ENCODE measurements around the gene AP1M2. TPM values are rescaled to one million over a fixed set of nuclear protein-coding genes. Genes with fewer than 3 reads are reported as not detected.

The AP1M2 gene
- total RNA-seq, 1 experiment from 2014 or later: 146 TPM

- Histone ChIP-seq H3K79me2 (ENCODE audit: insufficient read depth, low read length) (no peaks in the 10 kb centered on the region), H3K23ac (ENCODE audit: insufficient read length, low read depth, low read length) (no peak overlapping the region), H3K27ac (ENCODE audit: insufficient read length, low read depth, low read length) (no peak overlapping the region), H2AK5ac (ENCODE audit: insufficient read length, low read length) (no peak overlapping the region), H4K91ac (ENCODE audit: insufficient read length, low read depth, low read length) (no peak overlapping the region), H3K9ac (ENCODE audit: extremely low read depth, insufficient read length, low read length) (peak overlapping the region; percentile 12), H2BK5ac (ENCODE audit: insufficient read length, low read length) (no peak overlapping the region), H3K4me2 (ENCODE audit: insufficient read depth, insufficient read length, low read length) (peak overlapping the region; percentile 53), H3K23me2 (ENCODE audit: insufficient read length, low read depth, low read length, poor library complexity, severe bottlenecking) (no peaks in the 10 kb centered on the region), H3K18ac (ENCODE audit: insufficient read length, low read depth, low read length) (no peak overlapping the region), H4K8ac (replicated peaks; ENCODE audit: insufficient read length, low read depth, low read length) (no peak overlapping the region), H3K4ac (ENCODE audit: low read depth, low read length) (no peak overlapping the region), H2BK20ac (ENCODE audit: low read depth, low read length, poor library complexity, severe bottlenecking) (no peak overlapping the region), H4K5ac (ENCODE audit: insufficient read length, low read depth, low read length) (no peak overlapping the region), H2BK15ac (ENCODE audit: low read depth, low read length) (no peak overlapping the region), H2BK12ac (ENCODE audit: insufficient read length, low read depth, low read length) (no peak overlapping the region), H2AFZ (ENCODE audit: low read length) (no peak overlapping the region), H3K56ac (ENCODE audit: insufficient read length, low read depth, low read length) (no peak overlapping the region), H4K20me1 (ENCODE audit: control insufficient read depth, insufficient read depth, insufficient read length) (no peaks in the 10 kb centered on the region), H3K9me3 (ENCODE audit: control insufficient read depth, low read depth, low read length) (no peaks in the 10 kb centered on the region), H3K27me3 (ENCODE audit: insufficient read depth, low read length) (no peaks in the 10 kb centered on the region), H2BK120ac (ENCODE audit: low read depth, low read length, poor library complexity, severe bottlenecking) (no peak overlapping the region), H3T11ph (ENCODE audit: low read length) (no peak overlapping the region), H3K79me1 (ENCODE audit: insufficient read depth, low read depth, low read length, poor library complexity, severe bottlenecking) (no peaks in the 10 kb centered on the region), H3K4me1 (ENCODE audit: insufficient read depth, low read length) (no peaks in the 10 kb centered on the region), H3K14ac (ENCODE audit: insufficient read depth, low read length) (no peak overlapping the region)
- no peak for DNase-seq
- no peak for TF ChIP-seq CTCF (conservative IDR thresholded peaks at IDR 0.05)
- WGBS (ENCODE audit: extremely low coverage, insufficient read length, low lambda C conversion rate): no CpG with 5 or more reads among the region's 22 CpGs
- peak overlapping the region in 2 of 3 experiments; percentile 88 to 91; a peak in 4 of 7 replicates for H3K27ac Mint-ChIP-seq
- H3K27me3 Mint-ChIP-seq (ENCODE audit: low read depth): peaks cover 2% of the 10 kb centered on the region; the same call in 1 of the 2 replicates
- H3K4me3 Mint-ChIP-seq: peak overlapping the region; percentile 89
- H3K4me1 Mint-ChIP-seq: peaks cover 4 to 12% of the 10 kb centered on the region in 2 experiments
- no peaks in the 10 kb centered on the region for H3K9me3 Mint-ChIP-seq
- H3K36me3 Mint-ChIP-seq (ENCODE audit: insufficient read depth in 1 of 3, low read depth in 3 of 3): peaks cover 10 to 21% (median 21%) of the 10 kb centered on the region in 3 experiments; a peak in 6 of 7 replicates
Observed at GRCh38 chr19:10544242-10544752, 42.8 kb downstream of the AP1M2 start.

All from H9 (cell line).